NCI-H187 (cell line): ENCODE measurements around the gene IGFN1.
"Not testable (repeated sequence)": the region's sequence is repeated elsewhere in the genome, so short reads cannot be mapped to it uniquely, and the experiment has no call there.

ENCODE experiments used
- DNase-seq, 2 experiments: peaks; one replicate each; lab custom pipeline; 2025; lab: John Stamatoyannopoulos, UW

The IGFN1 gene

GRCh38 chr1:201248721-201249559, 58.3 kb downstream of the IGFN1 start:
- no peak for DNase-seq

DNA sequence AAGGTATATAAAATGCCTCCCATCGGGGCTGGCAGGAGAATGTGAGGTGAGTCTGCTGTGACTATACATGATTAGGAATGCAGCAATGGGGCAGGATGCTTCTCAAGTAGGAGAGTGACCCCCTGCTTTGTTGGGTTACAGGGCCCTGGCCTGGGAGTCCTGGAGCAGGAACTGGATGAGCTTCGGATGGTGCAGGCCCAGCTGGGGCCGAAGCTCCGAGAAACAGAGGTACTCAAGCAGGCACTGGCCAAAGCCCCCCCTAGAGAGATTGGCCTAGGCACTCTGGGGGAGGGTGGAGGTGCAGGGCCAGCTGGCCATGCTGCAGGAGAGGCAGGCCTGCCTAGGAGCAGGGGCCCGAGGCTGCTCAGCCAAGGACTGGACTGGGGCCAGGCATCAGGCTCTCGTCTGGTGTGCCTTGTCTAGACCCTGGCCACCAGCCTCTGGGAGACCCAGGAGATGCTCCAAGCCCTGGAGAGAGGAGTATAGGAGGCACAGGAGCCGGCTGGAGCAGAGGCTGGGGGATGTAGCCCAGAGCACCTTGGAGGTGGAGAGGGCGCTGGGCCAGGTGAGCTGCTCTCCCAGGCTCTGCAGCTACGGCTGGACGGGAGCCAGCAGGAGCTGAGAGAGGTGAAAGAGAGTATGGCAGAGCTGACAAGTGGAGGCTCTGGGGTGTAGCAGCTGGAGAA, 59.8 kb downstream of the IGFN1 start:
- DNase-seq: no peak

DNA sequence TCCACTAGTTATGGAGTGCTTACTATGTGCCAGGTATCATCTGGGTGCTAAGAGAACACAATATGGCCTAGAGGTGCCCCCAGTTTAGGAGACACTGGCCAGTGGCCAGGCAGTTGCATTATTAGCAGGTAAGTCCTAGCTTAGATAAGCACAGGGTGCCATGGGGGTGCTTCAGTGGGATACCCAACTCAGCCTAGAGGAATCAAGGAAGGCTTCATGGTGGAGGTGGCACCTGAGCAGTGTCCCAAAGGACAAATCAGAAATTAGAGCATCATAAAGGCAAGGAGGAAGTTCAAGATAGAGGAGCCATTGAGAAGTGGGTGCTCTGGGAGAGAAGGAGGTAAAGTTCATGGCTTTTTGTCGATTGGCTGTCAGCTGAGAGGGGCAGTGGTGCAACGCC, 60.8 kb downstream of the IGFN1 start:
- DNase-seq: no peak

DNA sequence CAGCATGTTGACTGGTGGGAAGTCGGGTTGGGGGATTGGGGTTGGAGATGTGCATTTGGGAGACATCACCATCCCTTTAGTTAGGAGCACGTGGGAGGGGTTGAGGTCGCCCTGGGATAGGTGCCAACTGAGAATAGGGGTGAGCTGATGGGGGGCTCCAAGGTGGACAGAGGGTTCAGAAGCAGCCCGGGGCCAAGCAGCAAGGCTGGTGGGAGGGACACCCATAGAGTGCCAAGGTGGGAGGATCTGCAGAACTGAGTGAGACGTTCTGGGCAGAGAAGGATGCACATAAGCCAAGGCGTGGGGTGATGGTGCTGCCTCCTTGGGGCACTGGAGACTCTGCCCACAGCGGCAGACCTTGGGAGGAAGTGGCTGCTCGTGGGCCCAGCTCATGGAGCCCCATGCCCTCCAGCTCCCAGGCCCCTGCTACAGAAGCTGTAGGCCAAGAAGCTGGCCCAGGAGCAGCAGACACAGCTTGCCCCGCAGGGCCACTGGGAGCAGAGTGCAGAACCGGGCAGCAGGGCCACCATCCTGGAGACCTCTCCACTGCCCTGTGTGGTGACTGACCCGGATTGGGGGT, 61.3 kb downstream of the IGFN1 start:
- no peak for DNase-seq

DNA sequence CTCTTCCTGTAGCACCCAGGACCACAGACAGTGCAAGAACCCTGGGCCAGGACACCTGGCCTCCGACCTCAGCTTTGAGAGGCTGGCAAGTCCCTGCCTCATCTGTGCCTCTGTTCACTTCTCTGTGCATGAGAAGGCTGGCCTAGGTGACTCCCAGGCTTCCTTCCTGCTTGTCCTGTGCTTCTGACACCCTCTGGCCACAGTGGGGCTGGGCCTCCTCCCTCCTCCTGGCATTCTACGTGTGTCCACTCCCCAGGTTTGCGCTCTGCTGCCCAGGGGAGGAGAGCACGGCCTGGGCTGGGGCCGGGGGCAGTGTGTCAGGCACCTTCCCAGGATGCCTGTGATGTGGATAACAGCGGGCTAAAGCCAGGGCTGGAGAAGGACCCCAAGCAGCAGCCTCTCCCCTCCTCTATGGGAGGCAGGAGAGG, 62.3 kb downstream of the IGFN1 start:
- DNase-seq: no peak

DNA sequence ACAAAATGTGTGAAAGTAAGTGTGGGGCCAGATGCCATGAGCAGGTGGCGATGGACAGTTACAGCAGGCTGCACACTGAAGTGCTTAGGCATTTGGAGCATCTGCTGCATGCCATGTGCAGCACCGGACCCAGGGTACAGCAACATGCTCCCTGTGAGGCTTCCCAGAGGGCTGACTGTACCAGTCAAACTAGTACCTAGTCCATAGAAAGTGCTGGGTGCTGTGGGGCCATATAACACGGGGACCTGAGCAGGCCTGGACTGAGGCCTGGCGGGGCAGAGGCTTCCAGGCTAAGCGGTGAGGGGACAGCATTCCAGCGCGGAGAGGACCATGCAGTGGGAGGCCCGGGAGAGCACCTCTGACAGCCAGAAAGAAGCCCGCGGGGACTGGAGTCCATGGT, 62.8 kb downstream of the IGFN1 start:
- DNase-seq: no peak

GRCh38 chr1:201253906-201254624, 63.4 kb downstream of the IGFN1 start:
- DNase-seq: no peak

DNA sequence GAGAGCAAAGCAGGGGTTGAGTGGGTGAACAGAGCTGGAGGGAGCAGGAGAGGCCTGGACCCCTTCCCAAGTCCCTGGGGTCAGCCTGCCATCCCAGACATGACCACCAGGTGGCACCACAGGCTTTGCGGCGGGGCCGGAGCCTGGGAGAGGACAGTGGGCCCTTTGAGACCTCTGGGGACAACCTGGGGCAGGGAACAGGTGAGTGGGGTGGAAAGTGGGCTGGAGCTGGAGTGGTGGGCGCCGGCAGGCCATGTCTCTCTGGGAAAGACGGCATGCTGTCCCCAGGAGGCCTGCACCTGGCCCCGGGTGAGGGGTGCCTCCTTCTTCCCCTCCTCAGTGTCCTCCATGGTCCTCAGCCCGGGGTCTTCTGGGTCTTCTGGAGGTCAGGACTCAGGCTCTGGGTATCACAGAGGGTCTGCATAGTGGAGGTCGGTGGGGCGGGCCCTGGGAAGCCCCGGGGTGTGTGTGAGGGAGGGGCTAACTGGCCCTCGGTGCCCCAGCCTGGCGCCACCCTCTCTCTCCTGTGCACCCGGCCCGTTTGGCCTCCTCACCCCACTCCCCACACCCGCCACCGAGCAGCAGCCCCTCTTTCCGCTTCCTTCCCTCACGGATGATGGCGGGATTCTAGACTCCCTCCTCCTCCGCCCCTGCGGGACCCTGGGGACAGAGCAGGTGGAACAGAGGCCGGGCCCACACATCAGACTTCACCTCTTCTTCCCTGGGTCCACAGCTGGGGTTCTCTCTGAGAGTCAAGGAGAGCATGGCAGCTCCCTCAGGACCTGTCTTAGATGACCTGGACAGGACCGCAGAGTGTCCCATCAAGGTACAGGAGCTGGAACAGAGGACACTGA, 64.2 kb downstream of the IGFN1 start:
- no peak for DNase-seq

DNA sequence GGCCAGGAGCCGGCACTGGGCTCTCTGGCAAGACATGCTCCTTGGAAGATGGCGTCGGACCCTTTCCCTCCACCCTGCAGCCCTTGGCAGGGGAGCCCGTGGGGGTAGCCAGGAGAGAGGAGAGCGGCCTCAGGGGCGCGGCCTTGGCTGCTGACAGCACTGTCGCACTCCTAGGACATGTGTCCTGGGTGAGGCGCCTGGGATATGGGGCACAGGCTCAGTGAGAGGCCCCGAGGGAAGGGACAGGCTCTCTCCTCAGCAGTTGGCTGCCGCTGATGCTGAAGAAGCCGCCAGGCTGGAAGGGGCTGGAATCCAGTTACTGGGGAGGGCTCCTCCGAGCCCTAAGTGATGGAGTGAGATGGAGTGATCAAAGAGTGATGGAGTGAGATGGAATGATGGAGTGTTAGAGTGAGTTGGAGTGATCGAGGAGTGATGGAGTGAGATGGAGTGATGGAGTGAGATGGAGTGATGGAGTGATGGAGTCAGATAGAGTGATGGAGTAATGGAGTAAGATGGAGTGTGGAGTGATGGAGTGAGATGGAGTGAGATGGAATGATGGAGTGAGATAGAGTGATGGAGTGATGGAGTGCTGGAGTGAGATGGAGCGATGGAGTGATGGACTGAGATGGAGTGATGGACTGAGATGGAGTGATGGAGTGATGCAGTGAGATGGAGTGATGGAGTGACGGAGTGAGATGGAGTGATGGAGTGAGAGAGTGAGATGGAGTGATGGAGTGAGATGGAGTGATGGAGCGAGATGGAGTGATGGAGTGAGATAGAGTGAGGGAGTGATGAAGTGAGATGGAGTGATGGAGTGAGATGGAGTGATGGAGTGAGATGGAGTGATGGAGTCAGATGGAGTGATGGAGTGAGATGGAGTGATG, 65.1 kb downstream of the IGFN1 start:
- DNase-seq: no peak

- DNase-seq: not testable (repeated sequence)
Measured at GRCh38 chr1:201258132-201258531, 67.5 kb downstream of the IGFN1 start.

- DNase-seq: no peak
Measured at GRCh38 chr1:201258763-201259230, 68.2 kb downstream of the IGFN1 start.

DNA sequence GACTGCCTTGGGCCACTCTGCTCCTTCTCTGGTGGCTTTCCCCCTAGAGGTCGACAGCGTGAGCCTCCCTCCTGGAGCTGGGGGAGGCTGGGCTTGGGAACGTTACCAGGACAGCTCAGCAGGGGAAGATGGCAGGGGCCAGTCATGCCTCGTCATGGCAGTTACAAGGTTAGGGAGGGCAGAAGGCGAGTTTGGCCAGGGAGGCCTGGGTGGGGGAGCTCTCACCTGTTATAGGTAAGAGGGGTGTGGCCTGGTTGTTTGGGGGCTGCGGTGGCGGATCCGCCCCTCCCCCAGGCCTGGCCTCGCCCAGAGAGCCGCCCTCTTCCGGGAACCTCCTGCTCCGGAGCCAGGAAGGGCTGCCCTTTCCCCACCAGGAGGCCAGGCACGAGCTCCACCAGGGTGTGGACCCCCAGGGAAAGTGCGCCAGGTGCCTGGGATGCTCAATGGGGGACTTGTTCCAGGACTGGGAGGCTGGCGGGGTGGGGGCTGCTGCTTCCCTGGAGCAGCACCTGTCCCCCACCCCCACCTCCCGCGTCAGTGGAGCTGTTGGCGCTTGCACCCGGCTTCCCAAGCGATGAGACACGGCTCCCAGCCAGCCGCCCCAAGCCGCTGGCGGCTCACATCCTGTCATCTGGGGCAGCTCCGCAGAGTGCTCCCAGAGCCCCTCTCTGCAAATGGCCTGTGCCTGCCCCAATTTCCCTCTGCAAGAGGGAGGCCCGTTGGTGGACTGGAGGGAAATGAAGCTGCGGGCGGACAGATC, 69.0 kb downstream of the IGFN1 start:
- no peak for DNase-seq

DNA sequence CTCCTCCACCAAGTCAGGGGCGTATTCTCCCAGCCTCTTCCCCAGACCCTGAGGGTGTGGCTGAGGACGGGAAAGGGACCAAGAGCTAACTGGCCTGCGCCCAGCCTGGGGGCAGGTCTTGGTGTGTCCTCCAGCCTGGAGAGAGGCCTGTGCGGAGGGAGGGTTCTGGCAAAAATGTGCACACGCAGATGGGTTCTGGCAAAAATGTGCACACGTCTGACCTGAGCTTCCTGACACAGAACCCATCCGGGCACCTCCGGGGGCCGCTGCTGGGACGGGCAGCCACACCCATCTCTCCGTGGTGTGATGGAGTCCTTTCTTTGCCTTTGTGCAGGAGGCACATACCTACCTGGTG, 69.6 kb downstream of the IGFN1 start:
- DNase-seq: no peak

- no peak for DNase-seq
Measured at GRCh38 chr1:201260648-201261311, 70.2 kb downstream of the IGFN1 start.

DNA sequence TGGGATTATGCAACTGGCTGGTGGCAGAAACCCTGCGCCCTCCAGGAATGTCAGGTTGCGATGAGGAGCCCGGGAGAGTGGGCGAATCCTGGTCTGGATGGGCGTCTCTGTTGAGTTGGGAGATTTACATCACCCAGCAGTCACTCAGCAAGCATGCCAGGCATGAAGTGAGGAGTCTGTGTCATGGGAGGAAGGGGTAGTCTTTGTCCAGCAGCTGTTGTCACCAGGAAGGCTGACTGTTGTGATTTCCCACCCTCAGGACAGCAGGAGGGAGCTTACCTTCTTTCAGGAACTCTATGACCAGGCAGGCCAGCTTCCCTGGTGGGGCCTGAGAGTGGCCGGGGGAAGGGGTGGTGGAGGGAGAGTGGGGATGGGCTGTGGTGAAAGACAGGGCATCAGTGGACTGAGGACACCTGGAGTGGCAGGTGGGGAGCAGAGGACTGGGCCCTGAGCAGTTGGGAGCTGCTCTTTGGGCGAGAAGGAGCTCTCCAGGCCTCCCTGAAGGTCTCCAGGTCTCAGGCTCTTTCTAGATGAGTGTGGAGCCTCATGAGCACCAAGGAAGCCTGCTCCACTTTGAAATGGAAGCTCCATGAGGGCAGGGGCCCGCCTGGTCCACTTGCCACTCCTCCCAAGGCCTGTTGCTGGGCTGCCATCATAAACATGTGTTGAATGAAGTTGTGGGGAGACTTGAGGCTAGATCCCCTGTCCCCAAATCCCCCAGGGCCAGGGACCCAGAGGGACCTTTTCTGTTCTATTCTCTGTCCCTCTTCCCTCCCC, 71.3 kb downstream of the IGFN1 start:
- no peak for DNase-seq

DNA sequence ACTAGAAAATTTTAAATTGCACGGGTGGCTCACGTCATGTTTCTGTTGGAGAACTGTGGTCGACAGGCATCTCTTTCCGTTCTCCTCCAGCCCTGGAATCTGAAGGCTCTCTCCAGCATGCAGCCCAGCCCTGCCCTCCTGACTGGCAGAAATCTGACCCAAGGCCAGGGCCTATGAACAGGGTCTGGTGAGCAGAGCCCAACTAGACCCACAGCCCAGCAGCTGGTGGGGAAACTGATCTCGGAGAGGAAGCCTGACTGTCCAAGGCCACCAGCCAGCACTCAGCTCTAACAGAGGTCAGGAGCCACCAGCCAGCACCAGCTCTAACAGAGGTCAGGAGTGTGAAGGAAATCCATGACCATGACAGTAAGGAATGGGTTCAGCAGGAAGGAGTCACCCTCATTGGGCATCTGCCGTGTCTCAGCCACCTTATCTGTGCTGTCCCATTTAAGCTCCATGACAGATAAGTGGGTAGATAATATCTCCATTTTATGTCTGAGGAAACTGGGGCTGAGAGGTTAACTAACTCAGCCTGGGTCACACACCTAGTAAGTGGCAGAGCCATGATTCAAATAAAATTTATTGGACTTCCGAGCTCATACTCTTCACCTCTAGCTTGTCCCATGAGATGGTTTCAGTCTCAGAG, 72.5 kb downstream of the IGFN1 start:
- no peak for DNase-seq

- DNase-seq: no peak
Measured at GRCh38 chr1:201264072-201264471, 73.4 kb downstream of the IGFN1 start.

DNA sequence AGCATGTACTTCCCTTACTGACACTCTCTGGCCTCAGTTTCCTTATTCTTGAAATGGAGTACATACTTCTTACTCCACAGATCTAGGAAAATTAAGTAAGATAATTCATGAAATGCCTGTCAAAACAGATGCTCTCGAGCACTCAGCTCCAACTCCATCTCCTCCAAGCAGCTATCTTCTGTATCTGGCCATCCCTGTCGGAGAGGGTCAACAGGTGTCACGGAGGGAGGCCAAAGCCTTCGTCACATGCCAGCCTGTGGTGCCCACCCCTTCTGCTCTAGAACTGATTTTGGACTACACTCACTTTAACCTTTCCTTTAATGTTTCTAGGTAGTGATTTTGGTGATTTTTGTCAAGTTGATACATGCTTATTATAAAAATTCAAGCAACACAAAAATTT, 73.9 kb downstream of the IGFN1 start:
- DNase-seq: no peak
